Fibroblast of lung (primary cell): ENCODE results near the gene TAF11.

ENCODE experiments used
- EZH2 ChIP-seq: IDR thresholded peaks from 2 replicates; pipeline ENCODE4 v1.5.1; 2012; ENCODE audit warnings: low read length, control low read depth, mild to moderate bottlenecking; ENCODE audit errors: missing control alignments
- TF ChIP-seq, protein P1 (sequence below), 2 donors: IDR thresholded peaks in 1 of 2; conservative IDR thresholded peaks in 1 of 2; 1 replicate in 1 of 2; 2 replicates in 1 of 2; pipeline ENCODE4 v1.5.1; 2011 to 2012; ENCODE audit warnings: low read length in 2 of 2, control low read depth in 1 of 2, inconsistent platforms in 1 of 2, low read depth in 1 of 2, mild to moderate bottlenecking in 1 of 2

- TF ChIP-seq, protein P1, sequence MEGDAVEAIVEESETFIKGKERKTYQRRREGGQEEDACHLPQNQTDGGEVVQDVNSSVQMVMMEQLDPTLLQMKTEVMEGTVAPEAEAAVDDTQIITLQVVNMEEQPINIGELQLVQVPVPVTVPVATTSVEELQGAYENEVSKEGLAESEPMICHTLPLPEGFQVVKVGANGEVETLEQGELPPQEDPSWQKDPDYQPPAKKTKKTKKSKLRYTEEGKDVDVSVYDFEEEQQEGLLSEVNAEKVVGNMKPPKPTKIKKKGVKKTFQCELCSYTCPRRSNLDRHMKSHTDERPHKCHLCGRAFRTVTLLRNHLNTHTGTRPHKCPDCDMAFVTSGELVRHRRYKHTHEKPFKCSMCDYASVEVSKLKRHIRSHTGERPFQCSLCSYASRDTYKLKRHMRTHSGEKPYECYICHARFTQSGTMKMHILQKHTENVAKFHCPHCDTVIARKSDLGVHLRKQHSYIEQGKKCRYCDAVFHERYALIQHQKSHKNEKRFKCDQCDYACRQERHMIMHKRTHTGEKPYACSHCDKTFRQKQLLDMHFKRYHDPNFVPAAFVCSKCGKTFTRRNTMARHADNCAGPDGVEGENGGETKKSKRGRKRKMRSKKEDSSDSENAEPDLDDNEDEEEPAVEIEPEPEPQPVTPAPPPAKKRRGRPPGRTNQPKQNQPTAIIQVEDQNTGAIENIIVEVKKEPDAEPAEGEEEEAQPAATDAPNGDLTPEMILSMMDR (conservative IDR thresholded peaks at IDR 0.05 in 1 of 2, IDR thresholded peaks at IDR 0.05 in 1 of 2; ENCODE audit: low read depth in 1 of 2, low read length in 2 of 2): no peak
- no peak for TF ChIP-seq EZH2
Measured at GRCh38 chr6:34917626-34918285, 29.9 kb upstream of the TAF11 start.
